NCI-H510A (cell line): ENCODE data around the gene PLA2G4F.

Experiments used
- DNase-seq: peaks from one replicate; lab custom pipeline; 2025; lab: John Stamatoyannopoulos, UW

PLA2G4F gene

GRCh38 chr15:42147431-42147735 lies 9.1 kb downstream of the PLA2G4F start:
- no peak for DNase-seq

GRCh38 chr15:42146551-42147430 lies 9.6 kb downstream of the PLA2G4F start:
- DNase-seq: no peak

GRCh38 chr15:42145546-42146455 lies 10.6 kb downstream of the PLA2G4F start:
- DNase-seq: no peak

- no peak for DNase-seq
Observed at GRCh38 chr15:42144841-42145375, 11.5 kb downstream of the PLA2G4F start.

GRCh38 chr15:42143866-42144625 lies 12.4 kb downstream of the PLA2G4F start:
- no peak for DNase-seq

GRCh38 chr15:42143356-42143755 lies 13.1 kb downstream of the PLA2G4F start:
- DNase-seq: no peak

GRCh38 chr15:42141795-42142667 lies 14.4 kb downstream of the PLA2G4F start:
- DNase-seq: no peak

- DNase-seq: no peak
Observed at GRCh38 chr15:42141246-42141645, 15.2 kb downstream of the PLA2G4F start.

- DNase-seq: no peak
Observed at GRCh38 chr15:42140383-42141070, 15.9 kb downstream of the PLA2G4F start.

- no peak for DNase-seq
Observed at GRCh38 chr15:42139596-42139995, 16.8 kb downstream of the PLA2G4F start.

GRCh38 chr15:42138968-42139386 lies 17.5 kb downstream of the PLA2G4F start:
- DNase-seq: no peak

- no peak for DNase-seq
Observed at GRCh38 chr15:42138411-42138810, 18.0 kb downstream of the PLA2G4F start.

- no peak for DNase-seq
Observed at GRCh38 chr15:42137461-42138261, 18.8 kb downstream of the PLA2G4F start.

- DNase-seq: no peak
Observed at GRCh38 chr15:42136513-42136912, 19.9 kb downstream of the PLA2G4F start.

- no peak for DNase-seq
Observed at GRCh38 chr15:42135351-42135750, 21.1 kb downstream of the PLA2G4F start.

GRCh38 chr15:42134617-42135245 lies 21.7 kb downstream of the PLA2G4F start:
- DNase-seq: no peak

GRCh38 chr15:42133886-42134502 lies 22.4 kb downstream of the PLA2G4F start:
- DNase-seq: no peak

- DNase-seq: no peak
Observed at GRCh38 chr15:42133356-42133755, 23.1 kb downstream of the PLA2G4F start.
